Stimulated activated CD8-positive, alpha-beta memory T cell treated with anti-CD3 and anti-CD28 coated beads, Interleukin-4, amount 100 ng/mL, for 4 hours (primary cell): ENCODE data around the gene ACCS.
A peak's percentile ranks its signal among the peaks of the same experiment; 100 is the strongest.

Experiments
- DNase-seq, 2 donors: peaks; one replicate each; pipeline ENCODE4 v3.0.0-alpha.2; 2020; ENCODE audit warnings: low read depth in 2 of 2, low spot score in 1 of 2

ACCS gene

DNA sequence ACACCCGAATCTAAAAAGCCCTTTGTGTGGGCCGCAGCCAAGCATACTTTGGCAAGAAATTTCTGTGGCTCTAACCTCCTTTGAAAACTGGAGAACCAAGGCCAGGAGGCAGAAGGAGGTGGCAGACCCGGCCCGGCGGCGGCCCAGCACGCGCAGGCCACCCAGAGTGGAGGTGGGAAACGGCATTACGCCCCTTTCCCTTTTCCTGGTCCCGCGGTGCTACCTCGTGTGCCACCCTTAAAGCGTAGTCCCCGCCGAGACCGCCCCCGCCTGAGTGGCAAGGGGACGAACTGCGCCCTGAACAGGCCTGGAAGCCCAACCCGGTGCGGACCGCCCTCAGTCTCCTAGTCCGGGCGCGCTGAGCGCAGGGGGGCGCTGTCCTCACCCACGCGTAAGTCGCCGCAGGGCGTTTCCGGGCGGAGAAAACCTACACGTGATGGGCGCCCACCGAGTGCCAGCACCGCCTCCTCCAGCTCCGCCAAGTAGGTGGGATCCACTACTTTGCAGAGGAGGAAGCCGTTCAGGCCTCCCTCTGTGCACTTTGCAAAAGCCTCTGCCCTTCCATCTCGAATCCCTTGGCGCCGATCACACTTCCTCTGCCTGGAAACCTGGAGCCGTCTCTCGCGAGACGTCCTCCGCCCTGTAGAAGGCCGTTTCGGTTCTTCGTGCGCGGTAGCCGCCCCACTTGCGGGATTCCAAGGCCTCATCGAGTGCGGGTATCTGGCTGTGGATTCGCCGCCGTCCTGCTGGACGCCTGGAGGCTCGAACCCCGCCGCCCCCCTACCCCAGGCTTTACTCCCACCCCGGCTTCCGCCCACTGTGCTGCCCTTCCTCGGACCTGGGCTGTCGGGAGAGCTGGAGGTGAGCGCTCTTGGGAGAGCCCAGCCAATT lies at the start of gene ACCS:
Gene ACCS (plus strand): TSS at position 430 of the 891 bp plus-strand sequence. CDS start 1,358 bp downstream, outside the sequence.
- DNase-seq = peak; percentile 72 to 78

DNA sequence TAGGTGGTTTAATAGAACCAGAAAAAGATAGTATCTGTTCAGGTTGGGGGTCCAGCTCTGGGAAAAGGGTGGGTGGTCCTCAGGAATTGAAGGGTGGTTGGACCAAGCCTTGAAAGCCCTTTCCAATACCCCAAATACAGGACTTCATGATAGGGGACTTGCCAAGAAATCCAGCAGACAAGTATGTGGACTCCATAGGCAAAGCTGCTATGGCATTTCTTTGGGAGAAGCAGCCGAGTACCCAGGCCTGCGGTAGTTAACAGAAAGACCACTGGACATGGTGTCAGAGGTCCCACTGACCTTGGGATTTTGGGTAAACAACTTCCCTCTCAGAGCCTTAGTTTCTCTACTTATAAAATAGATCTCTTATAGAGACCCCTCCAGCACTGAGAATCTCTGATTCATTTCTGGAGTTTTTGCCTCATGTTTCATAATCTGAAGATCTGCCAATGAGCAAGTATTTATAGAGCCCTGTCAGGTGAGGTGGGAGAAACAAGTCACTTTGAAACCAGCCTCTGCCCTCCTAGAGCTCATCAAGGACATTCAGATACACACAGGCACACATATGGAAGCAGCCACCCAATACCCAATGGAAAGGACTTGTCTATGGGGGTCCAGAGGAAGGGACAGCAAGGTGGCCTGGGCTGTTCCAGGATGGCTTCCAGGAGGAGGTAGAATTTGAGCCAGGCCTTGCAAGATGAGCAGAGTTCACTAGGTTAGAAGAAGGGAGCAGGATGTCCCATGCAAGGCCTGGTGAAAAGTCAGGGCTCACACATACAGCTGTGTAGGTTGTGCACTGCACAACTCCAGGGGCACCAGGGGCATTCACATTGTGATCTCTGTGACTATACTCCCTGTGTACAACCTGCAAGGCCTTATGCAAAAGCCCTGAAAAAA lies 49.3 kb upstream of the ACCS start:
- no peak for DNase-seq

DNA sequence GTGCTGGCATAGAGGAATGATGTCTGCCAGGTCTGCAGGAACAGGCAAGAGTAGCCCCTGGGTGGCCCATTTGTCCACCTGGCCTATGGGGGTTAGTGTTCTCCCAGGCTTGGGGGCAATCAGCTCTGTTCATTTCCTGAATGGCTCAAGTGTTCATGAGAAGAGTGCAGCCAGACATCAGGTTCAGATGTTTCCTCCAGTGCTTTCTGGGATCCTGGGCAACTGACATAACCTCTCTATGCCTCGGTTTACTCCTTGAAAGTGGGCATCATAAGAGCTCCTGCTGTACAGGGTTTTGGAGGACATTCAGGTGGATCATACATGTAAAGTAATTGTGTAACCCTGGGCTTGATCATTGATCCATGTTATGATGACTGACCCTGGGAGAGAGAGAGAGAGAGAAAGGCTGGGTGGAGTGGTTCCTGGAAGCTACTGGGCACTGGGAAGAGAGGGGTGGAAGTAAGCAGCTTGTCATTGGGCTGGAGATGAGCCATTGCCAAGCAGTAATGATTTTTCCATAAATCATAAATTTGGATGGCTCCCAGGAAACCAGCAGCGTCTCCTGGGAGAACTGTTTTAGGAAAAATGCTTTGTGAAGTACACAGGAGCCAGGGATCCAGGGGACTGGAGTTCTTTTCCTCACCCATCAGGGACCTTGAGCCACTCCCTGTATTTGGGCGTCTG lies 48.5 kb upstream of the ACCS start:
- no peak for DNase-seq

GRCh38 chr11:44018127-44018521 lies 47.9 kb upstream of the ACCS start:
- DNase-seq = no peak

DNA sequence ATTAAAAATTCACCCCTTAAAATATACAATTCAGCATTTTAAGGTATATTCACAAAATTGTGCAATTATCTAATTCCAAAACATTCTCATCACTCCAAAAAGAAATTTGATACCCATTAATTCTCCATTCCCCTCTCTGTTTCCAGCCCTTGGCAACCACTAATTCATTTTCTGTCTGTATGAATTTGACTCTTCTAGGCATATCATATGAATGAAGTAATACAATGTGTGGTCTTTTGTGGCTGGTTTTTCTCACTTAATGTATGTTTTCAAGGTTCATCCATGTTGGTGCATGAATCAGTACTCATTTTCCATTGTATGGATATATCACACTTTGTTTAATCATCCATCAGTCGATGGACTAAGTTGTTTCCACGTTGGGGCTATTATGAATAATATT lies 47.2 kb upstream of the ACCS start:
- no peak for DNase-seq

DNA sequence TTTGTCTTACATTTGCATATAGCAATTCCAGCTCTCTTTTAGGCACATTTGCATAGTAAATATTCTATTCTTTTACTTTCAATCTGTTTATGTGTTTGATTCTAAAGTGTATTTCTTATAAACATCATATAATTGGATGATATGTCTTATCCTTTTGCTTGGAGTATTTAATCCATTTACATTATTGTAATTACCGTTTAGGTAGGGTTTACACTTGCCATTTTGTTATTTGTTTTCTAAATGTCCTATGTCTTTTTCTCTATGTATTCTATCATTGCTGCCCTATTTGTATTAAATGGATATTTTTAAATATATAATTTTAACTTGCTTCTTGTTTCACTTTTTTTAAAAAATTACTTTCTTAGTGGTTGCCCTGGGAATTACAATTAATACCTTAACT lies 41.1 kb upstream of the ACCS start:
- DNase-seq = no peak

GRCh38 chr11:44025727-44026126 lies 40.3 kb upstream of the ACCS start:
- DNase-seq = no peak

DNA sequence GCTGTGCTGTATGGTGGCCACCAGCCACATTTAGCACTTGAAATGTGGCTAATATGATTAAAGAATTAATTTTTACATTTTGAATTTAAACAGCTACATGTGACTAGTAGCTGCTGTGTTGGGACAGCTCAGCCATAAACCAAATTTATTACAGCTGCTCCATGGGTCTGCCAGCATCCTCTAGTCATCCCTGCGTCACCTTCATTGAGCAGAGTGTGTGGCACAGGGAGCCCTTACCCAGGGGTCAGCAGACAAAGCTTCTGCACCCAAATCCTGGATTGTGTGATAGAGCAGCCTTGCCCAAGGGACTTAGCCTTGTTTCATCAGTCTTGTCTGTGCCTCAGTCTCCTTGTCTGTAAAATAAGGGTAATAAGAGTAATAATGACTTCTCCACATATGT lies 37.7 kb upstream of the ACCS start:
- no peak for DNase-seq

DNA sequence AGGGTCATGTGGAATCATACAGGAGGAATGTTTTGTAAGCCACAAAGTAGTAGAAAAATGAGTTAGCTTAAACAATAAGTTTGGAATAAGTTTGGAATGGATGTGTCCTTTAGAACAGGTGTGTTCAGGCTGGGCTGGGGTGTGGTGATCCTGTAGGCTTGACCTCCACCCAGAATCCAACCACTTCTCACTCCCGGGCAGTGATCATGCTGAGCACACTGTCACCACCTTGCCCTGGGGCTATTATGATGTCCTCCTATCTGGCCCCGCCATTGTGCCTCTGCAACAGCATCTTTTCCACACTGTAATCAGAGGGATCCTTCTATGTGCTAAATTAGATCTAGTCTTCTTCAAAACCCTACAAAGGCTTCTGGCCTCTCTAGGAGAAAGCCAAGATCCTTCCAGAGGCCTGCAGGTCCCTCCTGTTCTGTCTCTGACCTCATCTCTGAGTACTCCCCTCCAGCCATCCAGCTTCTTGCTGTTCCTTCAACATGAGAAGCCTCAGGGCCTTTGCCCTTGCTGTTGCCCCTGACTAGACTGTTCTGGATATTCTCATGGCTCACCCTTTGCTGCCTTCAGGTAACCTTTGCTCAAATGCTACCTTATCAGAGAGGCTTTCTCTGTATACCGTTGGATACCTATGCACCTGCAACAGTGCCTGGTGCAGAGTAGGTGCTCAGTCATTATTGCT lies 37.1 kb upstream of the ACCS start:
- no peak for DNase-seq

- DNase-seq = no peak
Measured at GRCh38 chr11:44029507-44029845, 36.6 kb upstream of the ACCS start.

GRCh38 chr11:44029977-44030911 lies 35.8 kb upstream of the ACCS start:
- DNase-seq = no peak

- no peak for DNase-seq
Measured at GRCh38 chr11:44030996-44031395, 35.1 kb upstream of the ACCS start.

GRCh38 chr11:44031549-44031948 lies 34.5 kb upstream of the ACCS start:
- no peak for DNase-seq

- DNase-seq = no peak
Measured at GRCh38 chr11:44032299-44033085, 33.6 kb upstream of the ACCS start.

DNA sequence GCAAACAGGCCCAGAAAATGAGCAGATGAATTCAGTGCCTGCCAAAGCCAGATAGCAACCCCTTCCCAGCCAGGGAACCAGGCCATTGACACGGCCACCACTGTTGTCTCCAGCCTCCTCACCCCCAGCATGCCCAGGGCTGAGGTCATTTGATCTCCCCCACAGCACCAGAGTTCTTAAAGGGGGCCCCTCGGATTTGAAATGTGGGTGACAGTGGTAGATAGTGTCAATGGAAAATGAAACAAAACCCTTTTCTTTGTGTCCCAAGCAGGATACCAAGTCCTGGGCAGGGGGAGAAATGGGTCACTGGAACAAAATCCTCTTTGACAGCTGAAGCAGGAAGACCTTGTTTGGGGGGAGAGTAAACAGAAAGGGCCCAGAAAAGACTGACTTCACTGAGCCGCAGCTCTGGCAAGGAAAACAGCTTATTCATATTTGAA lies 32.6 kb upstream of the ACCS start:
- no peak for DNase-seq

GRCh38 chr11:44033856-44034255 lies 32.2 kb upstream of the ACCS start:
- DNase-seq = no peak

GRCh38 chr11:44034639-44035038 lies 31.4 kb upstream of the ACCS start:
- no peak for DNase-seq

DNA sequence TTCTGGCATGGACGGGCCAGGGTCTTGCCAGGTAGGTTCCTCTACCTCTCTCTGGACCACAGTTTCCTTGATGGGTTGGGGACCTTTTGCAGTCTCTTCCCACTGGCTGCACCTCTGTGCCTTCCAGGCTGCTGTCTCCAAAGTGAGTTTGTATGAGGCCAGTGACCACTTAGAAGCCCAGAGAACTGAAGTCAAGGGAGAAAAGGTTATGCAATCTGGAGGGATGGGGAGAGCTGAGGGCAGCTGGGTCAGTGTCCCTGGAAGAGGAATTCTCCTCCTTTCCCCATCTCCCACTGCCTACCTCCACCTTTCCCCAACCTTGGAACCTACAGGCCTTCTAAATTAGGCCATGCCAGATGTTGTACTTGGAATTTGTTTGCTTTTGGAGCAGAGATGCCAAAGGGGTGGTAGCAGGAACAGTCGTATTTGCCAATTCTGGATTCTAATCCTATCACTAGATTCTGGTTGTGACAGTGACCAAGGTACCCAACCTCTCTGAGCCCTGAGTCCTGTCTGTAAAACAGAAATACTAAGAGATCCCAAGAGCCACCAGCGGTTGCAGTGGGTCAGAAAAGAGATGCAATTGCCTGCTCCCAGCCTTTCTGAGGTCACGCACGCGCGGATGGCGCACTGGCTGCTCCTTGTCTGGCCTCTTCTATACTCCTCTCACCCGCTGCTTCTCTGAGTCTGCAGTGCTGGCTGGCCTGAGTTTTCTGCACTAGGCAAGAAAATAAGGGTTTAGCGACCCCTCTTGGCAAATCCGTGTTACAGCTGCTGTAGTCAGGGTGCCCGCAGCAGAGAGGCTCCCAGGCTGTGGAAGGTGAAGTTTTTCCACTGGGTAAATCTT lies 29.0 kb upstream of the ACCS start:
- DNase-seq = no peak
